NCI-H1930 (cell line): ENCODE results near the gene TRPM4.
"Not testable (repeated sequence)": the region's sequence is repeated elsewhere in the genome, so short reads cannot be mapped to it uniquely, and the experiment has no call there.

Experiments
- DNase-seq, 2 experiments: peaks; one replicate each; lab custom pipeline; 2025; lab: John Stamatoyannopoulos, UW

The TRPM4 gene

DNA sequence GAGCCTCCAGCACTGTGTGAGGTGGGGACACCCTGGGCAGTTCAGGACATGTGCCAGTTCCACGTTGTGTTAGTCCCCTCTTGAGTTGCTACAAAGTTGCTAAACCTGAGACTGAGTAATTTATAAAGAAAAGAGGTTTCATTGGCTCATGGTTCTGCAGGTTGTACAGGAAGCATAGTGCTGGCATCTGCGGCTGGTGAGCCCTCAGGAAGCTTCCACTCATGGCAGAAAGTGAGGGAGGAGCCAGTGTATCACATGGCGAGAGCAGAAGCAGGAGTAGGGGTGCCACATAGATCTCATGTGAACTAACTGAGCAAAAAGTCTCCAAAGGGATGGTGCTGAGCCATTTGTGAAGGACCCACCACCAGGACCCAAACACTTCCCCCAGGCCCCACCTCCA, 33.2 kb downstream of the TRPM4 start:
- DNase-seq: no peak

DNA sequence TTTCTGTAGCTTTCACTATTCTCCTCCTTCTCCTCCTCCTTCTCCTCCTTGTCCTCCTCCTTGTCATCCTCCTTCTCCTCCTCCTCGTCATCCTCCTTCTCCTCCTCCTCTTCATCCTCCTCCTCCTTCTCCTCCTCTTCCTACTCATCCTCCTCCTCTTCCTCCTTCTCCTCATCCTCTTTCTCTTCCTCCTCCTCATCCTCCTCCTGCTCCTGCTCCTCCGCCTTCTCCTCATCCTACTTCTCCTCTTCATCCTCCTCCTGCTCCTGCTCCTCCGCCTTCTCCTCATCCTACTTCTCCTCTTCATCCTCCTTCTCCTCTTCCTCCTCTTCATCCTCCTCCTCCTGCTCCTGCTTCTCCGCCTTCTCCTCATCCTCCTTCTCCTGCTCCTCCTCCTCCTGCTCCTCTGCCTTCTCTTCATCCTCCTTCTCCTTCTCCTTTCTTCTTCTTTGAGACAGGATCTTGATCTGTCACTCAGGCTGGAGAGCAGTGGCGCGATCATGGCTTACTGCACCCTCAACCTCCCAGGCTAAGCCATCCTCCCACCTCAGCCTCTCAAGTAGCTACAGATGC, 36.3 kb downstream of the TRPM4 start:
- DNase-seq: no peak

DNA sequence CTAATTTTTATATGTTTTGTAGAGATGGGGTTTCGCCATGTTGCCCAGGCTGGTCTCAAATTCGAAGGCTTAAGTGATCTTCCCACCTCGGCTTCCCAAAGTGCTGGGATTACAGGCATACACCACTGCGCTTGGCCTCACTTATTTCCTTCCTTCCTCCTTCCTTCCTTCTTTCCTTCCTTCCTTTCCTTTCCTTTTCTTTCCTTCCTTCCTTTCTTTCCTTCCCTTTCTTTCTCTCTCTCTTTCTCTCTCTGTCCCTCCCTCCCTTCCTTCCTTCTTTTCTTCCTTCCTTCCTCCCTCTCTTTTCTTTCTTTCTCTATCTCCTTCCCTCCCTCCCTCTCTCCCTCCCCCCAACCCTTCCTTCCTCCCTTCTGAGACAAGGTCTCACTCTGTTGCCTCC, 36.8 kb downstream of the TRPM4 start:
- DNase-seq: no peak

DNA sequence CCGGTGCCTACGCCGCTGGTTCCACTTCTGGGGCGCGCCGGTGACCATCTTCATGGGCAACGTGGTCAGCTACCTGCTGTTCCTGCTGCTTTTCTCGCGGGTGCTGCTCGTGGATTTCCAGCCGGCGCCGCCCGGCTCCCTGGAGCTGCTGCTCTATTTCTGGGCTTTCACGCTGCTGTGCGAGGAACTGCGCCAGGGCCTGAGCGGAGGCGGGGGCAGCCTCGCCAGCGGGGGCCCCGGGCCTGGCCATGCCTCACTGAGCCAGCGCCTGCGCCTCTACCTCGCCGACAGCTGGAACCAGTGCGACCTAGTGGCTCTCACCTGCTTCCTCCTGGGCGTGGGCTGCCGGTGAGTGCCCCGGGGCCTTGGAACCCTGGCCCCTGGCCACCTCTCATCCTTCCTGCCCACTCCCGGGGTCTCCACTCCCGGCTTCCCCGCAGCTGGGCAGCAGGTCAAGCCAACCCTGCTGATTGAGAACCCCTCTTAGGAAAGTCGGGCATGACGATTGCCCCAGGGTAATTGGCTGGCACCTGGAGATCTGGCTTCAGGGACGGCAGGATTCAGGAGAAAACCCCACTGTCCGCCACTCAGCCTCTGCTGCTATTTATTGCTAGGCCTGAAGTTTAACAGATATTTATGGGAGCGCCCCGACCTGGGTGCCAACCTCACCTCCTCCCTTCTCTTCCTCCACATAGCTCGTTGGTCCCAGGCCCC, 39.1 kb downstream of the TRPM4 start:
- no peak for DNase-seq

DNA sequence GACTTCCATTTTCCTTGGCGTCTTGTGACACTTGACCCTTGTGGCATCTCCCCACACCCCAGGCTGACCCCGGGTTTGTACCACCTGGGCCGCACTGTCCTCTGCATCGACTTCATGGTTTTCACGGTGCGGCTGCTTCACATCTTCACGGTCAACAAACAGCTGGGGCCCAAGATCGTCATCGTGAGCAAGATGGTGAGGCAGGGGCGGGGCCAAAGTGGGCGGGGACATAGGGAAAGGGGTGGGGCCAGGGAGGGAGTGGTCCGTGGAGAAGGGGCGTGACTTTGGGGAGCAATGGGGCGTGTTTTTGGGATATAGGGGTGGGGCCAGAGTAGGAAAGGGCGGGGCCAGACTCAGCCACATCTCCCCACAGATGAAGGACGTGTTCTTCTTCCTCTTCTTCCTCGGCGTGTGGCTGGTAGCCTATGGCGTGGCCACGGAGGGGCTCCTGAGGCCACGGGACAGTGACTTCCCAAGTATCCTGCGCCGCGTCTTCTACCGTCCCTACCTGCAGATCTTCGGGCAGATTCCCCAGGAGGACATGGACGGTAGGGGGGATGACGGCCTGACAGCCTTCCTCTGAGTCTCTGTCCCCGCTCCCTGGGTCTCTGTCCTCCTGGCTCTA, 42.8 kb downstream of the TRPM4 start:
- DNase-seq: no peak

DNA sequence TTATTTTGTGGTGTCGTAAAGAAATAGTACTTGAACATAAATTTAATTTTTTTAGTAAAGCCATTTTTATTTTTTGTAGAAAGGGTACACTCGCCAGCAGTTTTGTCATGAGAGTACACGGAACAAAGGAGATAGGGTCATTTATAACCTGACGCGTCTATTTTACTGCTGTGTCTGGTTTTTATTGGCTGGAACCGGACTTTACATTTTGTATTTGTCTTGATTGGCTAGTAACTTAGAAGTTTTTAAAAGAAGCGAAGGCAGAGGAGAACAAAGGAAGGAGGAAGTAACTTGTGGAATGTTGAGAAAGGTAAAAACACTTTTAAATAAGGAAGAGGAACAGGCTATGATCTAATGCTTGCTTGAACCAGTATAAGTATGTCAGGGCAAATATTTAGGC, 43.5 kb downstream of the TRPM4 start:
- no peak for DNase-seq

DNA sequence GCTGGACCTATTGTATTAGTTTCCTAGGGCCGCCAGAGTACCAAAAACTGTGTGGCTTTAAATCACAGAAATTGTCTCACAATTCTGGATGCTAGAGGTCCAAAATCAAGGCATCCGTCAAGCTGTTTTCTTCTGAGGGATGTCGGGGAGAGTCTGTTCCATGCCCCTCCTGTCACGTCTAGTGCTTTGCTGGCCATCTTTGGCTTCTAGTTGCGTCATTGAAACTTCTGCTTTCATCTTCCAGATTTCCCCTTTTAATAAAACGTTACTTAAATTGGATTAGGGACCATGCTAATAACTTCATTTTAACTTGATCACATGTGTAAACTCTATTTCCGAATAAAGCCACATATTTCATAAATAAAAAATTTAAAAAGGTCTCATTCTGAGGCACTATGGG, 47.5 kb downstream of the TRPM4 start:
- no peak for DNase-seq

DNA sequence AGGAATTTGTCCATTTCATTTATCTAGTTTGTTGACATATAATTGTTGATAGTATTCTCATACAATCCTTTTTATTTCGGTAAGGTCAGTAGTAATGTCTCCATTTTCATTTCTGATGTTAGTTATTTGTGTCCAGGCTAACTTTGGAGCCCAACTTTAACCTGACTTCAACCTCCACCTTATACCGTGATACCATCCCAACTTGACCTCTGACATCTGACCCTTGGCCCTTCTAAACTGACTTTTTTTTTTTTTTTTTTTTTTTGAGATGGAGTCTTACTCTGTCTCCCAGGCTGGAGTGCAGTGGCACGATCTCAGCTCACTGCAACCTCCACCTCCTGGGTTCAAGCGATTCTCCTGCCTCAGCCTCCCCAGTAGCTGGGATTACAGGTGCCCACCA, 51.9 kb downstream of the TRPM4 start:
- not testable (repeated sequence) for DNase-seq

DNA sequence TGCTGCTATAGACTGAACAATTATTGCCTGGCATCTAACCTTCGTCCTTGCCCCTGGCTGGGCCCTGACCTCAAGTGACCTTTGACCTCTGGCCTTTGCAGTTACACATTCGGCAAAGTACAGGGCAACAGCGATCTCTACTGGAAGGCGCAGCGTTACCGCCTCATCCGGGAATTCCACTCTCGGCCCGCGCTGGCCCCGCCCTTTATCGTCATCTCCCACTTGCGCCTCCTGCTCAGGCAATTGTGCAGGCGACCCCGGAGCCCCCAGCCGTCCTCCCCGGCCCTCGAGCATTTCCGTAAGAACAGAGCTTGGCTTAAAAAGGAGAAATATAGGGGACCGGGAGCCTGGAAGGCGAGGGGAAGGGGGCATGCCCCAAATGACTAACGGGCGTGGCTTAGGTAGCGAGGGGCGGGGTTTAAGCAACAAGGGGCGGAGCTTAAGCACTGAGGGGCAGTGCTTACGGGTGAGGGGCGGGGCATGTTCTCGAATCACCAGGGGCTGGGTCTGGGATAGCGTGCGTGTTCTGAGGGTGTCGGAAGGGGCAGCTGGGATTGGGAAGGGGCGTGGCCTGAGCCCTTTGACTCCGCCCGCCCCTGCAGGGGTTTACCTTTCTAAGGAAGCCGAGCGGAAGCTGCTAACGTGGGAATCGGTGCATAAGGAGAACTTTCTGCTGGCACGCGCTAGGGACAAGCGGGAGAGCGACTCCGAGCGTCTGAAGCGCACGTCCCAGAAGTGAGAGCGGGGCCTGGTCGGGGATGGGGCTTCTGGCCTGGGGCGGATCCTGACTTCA, 52.7 kb downstream of the TRPM4 start:
- no peak for DNase-seq

DNA sequence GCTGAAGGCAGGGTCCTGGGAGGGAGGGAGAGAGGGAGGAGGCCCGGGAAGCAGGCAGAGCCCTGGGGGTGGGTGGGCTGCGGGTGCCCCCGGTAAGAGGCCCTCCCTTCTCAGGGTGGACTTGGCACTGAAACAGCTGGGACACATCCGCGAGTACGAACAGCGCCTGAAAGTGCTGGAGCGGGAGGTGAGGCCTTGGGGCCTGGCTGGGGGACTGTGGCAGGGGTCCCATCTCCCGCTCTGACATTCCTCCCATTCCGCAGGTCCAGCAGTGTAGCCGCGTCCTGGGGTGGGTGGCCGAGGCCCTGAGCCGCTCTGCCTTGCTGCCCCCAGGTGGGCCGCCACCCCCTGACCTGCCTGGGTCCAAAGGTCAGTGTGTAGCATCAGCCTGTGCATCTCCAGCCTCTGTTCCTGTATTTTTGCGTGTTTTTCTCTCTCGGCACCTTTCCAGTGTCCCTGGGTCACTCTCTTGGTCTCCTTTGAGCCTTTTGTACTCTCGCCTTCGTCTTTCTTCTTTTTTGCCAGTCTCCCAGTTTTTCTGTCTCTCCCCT, 53.4 kb downstream of the TRPM4 start:
- no peak for DNase-seq

DNA sequence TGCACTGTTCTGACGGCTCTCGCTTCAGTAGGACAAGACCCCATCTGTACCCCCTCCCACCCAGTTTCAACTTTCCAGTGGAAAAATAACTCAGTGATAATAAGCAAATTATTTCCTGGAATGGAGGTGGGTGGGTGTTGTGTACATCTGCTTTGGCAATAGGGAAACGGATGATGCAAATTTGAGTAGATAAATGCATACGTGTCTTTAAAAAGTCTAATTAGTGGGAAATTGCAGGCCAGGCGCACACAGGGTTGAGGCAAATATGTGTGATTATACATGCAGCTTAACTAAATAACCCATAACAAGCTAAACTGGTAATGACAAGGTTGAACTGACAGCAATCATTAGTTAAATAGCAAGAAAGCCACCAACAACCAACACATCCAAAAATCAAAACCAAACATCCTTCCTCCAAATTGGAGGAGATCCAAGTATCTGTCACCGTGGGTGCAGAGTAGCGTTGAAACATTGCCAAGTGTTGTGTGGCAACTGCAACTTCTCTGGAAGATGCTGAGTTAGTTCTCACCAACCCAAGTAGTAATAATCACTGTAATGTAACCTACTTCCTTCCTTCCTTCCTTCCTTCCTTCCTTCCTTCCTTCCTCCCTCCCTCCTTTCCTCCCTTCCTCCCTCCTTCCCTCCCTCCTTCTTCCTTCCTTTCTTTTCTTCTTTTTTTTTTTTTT, 54.6 kb downstream of the TRPM4 start:
- DNase-seq: no peak

DNA sequence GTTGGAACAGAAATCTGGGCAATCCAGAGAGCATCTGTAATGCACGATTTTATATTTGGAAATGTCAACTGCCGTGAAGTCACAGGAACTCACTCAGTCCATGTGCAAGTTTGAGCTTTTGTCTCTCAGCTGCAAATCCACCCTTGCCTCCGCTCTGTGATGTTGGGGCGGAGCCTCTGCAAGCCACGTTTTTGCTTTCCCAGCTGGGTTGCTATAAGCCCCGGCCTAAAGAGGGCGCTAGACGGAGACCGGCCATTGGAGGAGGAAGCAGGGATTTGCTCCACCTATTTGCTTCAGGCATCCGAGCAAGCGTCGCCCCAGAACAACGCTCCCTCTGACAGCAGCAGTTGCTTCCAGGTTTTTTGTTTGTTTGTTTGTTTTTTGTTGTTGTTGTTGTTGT, 56.2 kb downstream of the TRPM4 start:
- peak in 1 of 2 experiments; percentile 24 for DNase-seq

DNA sequence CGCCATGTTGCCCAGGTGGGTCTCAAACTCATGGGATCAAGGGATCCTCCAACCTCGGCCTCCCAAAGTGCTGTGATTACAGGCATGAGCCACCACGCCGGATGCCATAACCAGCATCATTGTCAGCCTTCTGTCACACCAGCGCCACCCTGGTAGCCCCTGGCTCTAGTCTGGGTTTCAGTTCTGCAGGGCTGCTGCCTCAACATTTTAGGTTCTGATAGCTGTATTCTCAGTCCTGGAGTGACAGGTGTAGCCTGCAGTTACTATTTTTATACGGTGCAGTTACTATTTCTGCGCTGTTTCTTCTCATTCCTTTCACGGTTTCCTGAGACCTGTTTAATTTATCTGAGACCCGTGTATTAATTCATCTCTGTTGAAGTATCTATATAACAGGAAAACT, 57.1 kb downstream of the TRPM4 start:
- DNase-seq: no peak

DNA sequence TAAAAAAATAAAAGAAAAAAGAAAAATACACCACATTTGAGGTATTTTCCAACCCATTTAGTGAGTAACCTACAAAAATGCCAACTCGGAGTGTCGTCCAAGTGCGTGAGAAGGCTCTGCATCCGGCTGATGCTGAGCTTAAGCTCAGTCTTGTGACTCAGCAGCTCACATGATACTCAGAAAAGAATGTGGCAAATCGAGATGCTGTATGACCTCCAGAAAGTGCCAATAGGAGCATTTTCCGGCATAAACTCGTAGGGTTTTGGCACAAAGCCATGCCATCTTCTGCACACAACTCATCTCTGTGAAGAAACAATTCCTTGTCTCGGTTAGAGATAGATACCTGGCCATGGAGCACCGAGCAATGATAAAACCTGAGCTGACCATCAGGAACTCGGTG, 58.5 kb downstream of the TRPM4 start:
- DNase-seq: no peak

DNA sequence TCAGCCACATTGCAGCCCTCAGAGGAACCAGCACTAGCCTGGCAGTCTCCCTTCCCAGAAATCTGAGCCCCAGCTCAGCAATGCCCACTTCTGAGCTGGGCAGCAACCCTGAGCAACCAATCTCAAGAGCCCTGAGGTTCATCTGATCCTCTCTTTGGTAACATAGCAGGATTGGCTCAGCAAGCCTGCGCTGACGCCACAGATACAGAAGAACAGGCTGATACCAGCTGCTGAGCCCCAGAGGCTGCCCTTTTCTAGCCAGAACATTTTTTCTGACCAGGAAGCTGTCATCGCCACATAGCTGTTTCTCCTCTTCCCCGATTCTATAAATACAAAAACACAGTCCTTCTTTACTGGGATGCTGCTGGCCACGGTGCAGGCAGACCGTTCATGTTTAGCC, 59.8 kb downstream of the TRPM4 start:
- no peak for DNase-seq

DNA sequence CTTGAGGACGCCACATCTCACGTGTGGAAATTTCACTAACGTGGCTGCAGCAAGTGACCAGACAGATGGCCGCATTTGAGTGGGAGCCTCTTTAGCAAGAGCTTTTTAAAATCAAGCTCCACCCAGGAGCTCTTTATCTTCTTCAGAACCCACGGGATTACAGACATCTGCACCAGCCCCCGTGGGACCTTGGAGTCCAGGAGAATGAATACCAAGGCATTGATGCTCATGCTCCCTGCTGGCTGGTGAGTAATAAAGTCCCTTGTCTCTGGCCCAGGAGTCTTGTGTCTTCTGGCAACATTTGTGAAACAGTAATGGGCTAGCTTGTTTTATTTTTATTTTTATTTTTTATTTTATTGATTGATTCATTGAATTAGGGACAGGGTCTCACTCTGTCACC, 64.4 kb downstream of the TRPM4 start:
- peak; percentile 41 to 65 for DNase-seq

DNA sequence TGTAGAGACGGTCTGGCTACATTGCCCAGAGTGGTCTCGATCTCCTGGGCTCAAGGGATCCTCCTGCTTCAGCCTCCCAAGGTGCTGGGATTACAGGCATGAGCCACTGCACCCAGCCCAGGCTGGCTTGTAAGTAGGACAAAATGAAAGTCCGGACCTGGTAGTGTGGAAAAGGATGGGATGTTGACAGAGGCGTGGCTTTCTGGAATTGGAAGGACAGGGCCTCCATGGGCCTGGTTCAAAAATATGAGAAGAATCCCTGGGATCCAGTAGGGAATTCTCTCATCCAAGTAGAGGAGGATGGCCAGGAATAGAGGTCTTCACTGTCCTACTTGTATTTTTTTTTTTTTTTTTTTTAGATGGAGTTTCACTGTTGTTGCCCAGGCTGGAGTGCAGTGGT, 64.9 kb downstream of the TRPM4 start:
- no peak for DNase-seq

DNA sequence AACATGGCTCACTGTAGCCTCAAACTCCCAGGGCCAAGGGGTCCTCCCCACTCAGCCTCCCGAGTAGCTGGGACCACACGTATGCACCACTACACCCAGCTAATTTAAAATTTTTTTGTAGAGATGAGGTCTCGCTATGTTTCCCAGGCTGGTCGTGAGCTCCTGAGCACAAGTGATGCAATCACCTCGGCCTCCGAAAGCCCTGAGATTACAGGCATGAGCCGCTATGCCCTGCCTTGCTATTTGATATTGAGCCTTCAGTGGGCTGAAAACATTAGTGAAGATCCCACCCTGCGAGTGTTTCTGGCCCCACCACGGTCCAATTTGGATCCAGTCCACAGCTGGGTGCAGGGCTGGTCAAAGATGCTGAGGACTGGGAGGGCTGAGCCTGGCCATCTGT, 65.9 kb downstream of the TRPM4 start:
- DNase-seq: no peak

DNA sequence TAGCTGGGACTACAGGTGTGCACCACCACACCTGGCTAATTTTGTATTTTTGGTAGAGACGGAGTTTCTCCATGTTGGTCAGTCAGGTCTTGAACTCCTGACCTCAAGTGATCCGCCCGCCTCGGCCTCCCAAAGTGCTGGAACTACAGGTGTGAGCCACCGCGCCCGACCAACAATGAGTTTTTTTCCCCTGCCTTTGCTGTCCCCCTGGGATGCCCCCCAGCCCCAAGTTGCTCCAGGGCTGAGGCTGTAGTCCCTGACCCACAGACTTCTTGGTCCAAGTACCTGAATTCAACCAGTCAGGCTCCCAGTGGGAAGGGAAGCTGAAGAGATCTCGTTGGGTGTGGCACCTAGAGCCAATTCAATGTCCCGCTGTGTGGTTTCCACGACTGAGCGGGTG, 66.8 kb downstream of the TRPM4 start:
- DNase-seq: not testable (repeated sequence)

DNA sequence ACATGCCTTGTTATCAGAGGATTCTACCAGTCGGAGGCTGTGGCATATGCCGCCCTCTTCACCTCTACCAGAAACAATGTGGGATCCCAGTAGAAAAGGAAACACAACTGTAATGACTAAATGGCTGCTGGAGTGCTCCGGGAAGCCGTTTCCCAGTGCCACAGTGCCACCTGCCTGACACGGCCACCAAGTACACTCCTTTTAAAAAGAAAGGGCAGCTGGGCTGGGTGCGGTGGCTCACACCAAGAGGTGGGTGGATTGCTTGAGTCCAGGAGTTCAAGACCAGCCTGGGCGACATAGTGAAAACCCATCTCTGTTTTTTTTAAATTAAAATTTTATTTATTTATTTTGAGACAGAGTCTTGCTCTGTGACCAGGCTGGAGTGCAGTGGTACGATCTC, 67.3 kb downstream of the TRPM4 start:
- peak; percentile 70 to 77 for DNase-seq

DNA sequence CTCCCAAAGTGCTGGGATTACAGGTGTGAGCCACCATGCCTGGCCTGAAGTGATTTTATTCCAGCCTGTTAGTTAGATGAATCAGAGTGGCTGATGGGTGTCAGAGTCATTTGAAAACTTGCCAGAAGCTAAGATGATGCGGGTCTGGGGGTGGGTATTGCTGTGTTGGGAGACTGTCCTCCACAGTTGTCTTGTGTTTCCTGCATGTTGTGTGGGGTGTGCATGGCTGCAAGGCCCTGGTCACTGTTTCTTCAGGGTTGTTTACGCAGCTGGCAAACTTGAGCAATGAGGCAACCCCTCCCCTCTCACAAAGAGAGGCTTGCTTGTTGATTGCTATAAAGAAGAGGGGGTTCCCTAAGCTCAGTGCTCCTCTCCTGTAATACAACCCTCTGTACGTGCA, 71.8 kb downstream of the TRPM4 start:
- DNase-seq: no peak

DNA sequence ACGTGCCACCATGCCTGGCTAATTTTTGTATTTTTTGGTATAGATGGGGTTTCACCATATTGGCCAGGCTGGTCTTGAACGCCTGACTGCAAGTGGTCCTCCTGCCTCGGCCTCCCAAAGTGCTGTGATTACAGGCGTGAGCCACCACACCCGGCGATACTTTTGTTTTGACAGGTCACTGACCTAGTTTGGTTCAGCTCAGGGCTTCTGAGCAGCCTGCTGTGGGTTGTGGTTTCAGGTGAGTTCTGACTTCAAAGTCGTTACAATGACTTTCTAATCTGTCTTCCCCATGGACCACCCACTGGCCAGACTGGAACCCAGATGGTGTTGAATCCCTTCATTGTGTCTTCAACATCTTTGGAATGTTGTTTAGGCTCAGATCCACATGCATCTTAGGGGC, 73.8 kb downstream of the TRPM4 start:
- no peak for DNase-seq
